Omental fat pad (tissue), 4 donors: Measurements from ENCODE around the gene NSDHL. TPM values are rescaled to one million over a fixed set of nuclear protein-coding genes. Genes with fewer than 3 reads are reported as not detected.

Experiments used
- ATAC-seq: fragments of 150-250 bp; one replicate; pipeline ENCODE4 v1.9.1; 2016; ENCODE audit warnings: mild to moderate bottlenecking, moderate library complexity; ENCODE audit not compliant: low FRiP score
- DNase-seq: peaks from one replicate; pipeline ENCODE4 v3.0.0-alpha.2; 2019; ENCODE audit warnings: low spot score
- total RNA-seq, 4 donors: library from RNA; depleted of rRNA; stranded (reverse); fragments of >200 nt; gene quantifications; one replicate each; pipeline ENCODE4 v1.1.0, GENCODE V29; 2016
- TF ChIP-seq, protein P1 (sequence below), 3 donors: fragments of 450-650 bp; IDR thresholded peaks; one replicate each; pipeline ENCODE4 v1.5.1; 2016 to 2017; ENCODE audit warnings: antibody characterized with exemption in 3 of 3, mild to moderate bottlenecking in 3 of 3, moderate library complexity in 2 of 3

The NSDHL gene
- total RNA-seq, 4 donors from 2014 or later: 13.2 to 55.3 (median 25.9) TPM

DNA sequence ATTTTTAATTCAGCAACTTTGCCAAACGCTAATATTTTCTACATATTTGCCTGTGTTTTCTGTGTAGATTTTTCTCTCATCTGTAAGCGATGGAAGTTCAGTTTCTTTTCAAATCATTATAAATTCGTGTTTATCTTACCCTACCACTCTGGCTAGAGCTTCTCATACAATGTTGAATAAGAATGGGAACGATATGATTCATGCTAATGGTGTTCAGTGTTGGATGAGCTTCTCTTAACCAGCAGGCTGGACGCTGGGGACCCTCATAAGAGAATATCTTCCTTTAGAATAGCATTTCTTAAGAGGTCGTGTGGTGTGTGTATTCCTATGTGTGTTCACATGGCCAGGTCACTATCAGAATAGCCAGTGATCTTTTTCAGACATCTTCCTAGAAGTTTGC lies 31.0 kb downstream of the NSDHL start:
- DNase-seq (no peak), ATAC-seq (no peak)
- TF ChIP-seq, protein P1, sequence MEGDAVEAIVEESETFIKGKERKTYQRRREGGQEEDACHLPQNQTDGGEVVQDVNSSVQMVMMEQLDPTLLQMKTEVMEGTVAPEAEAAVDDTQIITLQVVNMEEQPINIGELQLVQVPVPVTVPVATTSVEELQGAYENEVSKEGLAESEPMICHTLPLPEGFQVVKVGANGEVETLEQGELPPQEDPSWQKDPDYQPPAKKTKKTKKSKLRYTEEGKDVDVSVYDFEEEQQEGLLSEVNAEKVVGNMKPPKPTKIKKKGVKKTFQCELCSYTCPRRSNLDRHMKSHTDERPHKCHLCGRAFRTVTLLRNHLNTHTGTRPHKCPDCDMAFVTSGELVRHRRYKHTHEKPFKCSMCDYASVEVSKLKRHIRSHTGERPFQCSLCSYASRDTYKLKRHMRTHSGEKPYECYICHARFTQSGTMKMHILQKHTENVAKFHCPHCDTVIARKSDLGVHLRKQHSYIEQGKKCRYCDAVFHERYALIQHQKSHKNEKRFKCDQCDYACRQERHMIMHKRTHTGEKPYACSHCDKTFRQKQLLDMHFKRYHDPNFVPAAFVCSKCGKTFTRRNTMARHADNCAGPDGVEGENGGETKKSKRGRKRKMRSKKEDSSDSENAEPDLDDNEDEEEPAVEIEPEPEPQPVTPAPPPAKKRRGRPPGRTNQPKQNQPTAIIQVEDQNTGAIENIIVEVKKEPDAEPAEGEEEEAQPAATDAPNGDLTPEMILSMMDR (IDR thresholded peaks at IDR 0.05): no peak

DNA sequence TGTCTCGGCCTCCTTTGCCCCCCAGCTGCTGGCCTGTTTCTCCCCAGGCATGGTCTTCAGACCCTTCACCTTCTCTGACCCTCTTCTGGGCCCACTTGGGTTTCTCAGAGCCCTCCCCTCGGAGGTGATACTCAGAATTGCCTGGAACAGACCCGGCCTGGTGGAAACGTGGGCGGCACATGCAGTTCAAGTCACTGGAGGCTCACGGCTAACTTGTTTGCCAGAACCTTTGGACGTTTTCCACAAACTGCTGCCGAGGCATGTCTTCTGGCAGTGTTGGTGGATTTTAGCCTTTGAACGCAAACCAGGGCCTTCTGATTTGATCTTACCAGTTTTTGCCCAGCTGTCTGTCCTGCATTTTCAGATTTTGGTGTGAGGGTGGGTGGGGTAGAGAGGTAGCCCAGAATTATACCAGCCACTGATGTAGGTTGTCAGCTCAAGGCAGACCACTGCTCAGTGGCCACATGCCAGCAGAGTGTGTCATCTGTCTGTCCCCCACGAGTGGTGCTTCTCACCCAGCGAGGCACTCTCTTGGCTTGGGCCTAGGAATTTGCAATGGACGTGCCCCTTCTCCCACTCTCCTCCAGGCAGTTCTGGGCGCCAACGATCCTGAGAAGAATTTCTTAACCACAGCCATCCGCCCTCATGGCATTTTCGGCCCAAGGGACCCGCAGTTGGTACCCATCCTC lies 34.5 kb downstream of the NSDHL start:
- TF ChIP-seq, protein P1 (IDR thresholded peaks at IDR 0.05): no peak
- no peak for ATAC-seq
- no peak for DNase-seq

DNA sequence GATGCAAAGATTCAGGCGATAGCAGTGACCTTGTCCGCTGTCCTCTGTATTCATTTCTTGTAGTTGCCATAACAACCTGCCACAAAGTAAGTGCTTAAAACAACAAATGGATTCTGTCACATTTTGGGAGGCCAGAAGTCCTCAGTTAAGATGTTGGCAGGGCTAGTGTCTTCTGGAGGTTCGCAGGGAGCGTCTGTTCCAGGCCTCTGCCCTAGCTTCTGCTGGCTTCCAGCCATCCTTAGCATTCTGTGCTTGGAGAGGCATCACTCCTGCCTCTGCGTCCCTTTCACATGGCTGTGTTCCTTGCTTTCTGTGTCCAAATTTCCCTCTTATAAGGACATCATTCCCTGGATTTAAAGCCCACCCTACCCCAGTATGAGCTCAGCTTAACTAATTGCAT lies 35.5 kb downstream of the NSDHL start:
- no peak for DNase-seq
- no peak for ATAC-seq
- TF ChIP-seq, protein P1 (IDR thresholded peaks at IDR 0.05): no peak

DNA sequence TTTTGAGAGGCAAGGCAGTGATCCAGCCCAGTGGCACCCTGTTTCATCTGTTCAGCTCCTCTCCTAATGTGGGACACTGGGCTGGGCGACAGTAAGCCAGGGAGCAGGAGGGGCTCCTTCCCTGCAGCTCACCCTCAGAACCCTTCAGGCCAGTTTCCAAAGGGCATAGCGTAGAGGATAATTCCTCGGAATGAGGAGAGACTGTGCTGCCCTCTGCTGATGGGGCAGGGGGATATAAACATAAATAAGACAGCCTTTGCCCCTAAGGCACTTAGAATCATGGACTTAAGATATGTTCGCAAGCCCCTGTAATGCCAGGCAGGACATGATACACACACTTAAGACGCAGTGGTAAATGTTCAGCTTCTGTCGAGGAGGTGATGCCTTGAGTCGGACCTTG lies 39.1 kb downstream of the NSDHL start:
- ATAC-seq (no peak), DNase-seq (no peak)
- TF ChIP-seq, protein P1 (IDR thresholded peaks at IDR 0.05): no peak

DNA sequence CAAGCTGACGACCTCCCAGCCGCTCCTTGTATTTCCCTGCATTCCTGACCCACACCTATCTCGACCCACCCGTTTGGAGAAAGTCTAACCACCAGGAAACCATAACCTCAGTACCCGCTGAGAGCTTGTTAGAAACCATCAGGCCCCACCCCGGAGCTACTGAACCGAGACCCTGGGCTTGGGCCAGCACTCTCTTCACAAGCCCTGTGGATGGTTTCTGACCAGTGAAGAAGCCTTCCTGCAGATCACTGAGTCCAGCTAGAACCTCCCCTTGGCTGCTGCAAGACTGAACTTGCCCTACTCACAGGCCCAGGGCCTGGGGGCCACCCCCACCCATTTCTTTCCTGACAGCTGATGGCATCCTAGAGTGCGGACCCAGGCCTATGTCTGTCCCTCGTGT lies 40.4 kb downstream of the NSDHL start:
- ATAC-seq: no peak
- no peak for DNase-seq
- TF ChIP-seq, protein P1 (IDR thresholded peaks at IDR 0.05): no peak

DNA sequence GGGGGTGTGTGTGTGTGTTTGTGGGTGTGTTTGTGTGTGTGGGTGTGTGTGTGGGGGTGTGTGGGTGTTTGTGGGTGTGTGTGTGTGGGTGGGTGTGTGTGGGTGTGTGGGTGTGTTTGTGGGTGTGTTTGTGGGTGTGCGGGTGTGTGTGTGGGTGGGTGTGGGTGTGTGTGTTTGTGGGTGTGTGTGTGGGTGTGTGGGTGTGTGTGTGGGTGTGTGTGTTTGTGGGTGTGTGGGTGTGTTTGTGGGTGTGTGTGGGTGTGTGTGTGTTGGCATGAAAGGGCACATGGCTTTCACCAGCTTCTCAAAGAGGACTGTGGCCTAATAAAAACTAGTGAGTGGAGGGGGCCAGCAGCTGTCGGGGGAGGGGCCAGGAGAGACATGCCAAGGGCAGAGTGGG lies 41.7 kb downstream of the NSDHL start:
- ATAC-seq (no peak), DNase-seq (no peak)
- TF ChIP-seq, protein P1 (IDR thresholded peaks at IDR 0.05): no peak

DNA sequence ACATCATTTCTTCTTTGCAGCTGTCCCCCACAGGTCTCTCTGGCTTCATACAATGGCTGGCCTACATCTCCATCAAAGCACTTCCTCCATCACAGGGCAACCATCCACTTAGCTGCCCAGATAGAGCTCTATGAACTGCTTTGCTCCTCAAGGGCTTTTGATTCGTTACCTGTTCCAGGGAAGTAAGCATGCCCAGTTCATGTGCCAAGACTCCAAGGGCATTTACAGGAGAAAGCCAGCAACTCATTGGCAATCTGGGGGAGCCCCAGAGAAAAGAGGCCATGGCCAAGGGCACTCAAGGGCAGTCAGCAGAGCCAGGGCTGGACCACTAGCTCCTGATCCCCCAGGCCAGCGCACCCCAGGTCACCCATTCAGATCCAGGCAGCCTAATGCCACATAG lies 42.5 kb downstream of the NSDHL start:
- ATAC-seq (no peak), DNase-seq (no peak)
- TF ChIP-seq, protein P1 (IDR thresholded peaks at IDR 0.05): no peak
